Testis (tissue), 3 donors: ENCODE results near the gene TRAPPC13. TPM values are rescaled to one million over a fixed set of nuclear protein-coding genes. Genes with fewer than 3 reads are reported as not detected.
A peak's percentile ranks its signal among the peaks of the same experiment; 100 is the strongest.
"Not testable (repeated sequence)": the region's sequence is repeated elsewhere in the genome, so short reads cannot be mapped to it uniquely, and the experiment has no call there.

Experiments used
- DNase-seq: peaks from one replicate; pipeline ENCODE4 v3.0.0-alpha.2; 2019
- H3K27ac ChIP-seq, 2 donors: fragments of 200-600 bp; sonication (generic); one replicate each; pipeline ENCODE4 v1.5.1; 2019
- H3K27me3 ChIP-seq: fragments of 200-600 bp; sonication (generic); one replicate; pipeline ENCODE4 v1.5.1; 2019
- H3K36me3 ChIP-seq: fragments of 200-600 bp; sonication (generic); one replicate; pipeline ENCODE4 v1.5.1; 2017; ENCODE audit warnings: low read depth; ENCODE audit errors: missing control alignments
- H3K4me1 ChIP-seq: fragments of 200-600 bp; sonication (generic); one replicate; pipeline ENCODE4 v1.5.1; 2019
- H3K4me3 ChIP-seq, 2 donors: fragments of 200-600 bp; sonication (generic); one replicate each; pipeline ENCODE4 v1.5.1; 2017 to 2019
- H3K9me3 ChIP-seq: fragments of 200-600 bp; sonication (generic); one replicate; pipeline ENCODE4 v1.5.1; 2017
- CTCF ChIP-seq, 3 experiments: fragments of 450-650 bp in 2 of 3; fragments of 200-600 bp in 1 of 3; sonication (generic) in 1 of 3; IDR thresholded peaks; one replicate each; pipeline ENCODE4 v1.5.1; 2016 to 2019; ENCODE audit warnings: antibody characterized with exemption in 3 of 3, mild to moderate bottlenecking in 2 of 3, moderate library complexity in 1 of 3
- POLR2A ChIP-seq: fragments of 450-650 bp; IDR thresholded peaks from one replicate; pipeline ENCODE4 v1.6.1; 2017; ENCODE audit warnings: antibody characterized with exemption, mild to moderate bottlenecking, moderate library complexity
- WGBS, 2 donors: methylation state at CpG; one replicate each; pipeline ENCODE4 v1.1.5; 2018; 5-methylcytosine and 5-hydroxymethylcytosine counted together
- intact Hi-C: fragments of 100-400 bp; cut with DNase I; formaldehyde crosslinking; loops from one replicate; pipeline ENCODE4 v1.15.1; 2023; ENCODE audit warnings: low total_unique reads
- polyA plus RNA-seq: library from polyadenylated mRNA; stranded (reverse); fragments of 350-450 nt; fragmentation: Illumina TruSeq; extraction: RNeasy Lipid Tissue Mini Kit (QIAGEN cat#74804); gene quantifications from one replicate; pipeline ENCODE4 v1.2.3, GENCODE V29; 2014; ENCODE audit warnings: low read depth, low replicate concordance; ENCODE audit not compliant: insufficient read depth
- total RNA-seq, 2 donors: library from RNA; depleted of rRNA; stranded (reverse); fragments of >200 nt; gene quantifications; one replicate each; pipeline ENCODE4 v1.2.3, GENCODE V29; 2016

Gene TRAPPC13
- total and polyA plus RNA-seq, 3 donors from 2014 or later, result 17.3 to 22.1 (median 18.9) TPM

GRCh38 chr5:65611524-65611923 is 13.3 kb upstream of the TRAPPC13 start:
- DNase-seq, result no peak
- Histone ChIP-seq H3K27ac (no peak overlapping the region), H3K4me3 (no peak overlapping the region), H3K36me3 (no peaks in the 10 kb centered on the region), H3K27me3 (no peaks in the 10 kb centered on the region), H3K9me3 (no peaks in the 10 kb centered on the region), H3K4me1 (no peaks in the 10 kb centered on the region)
- TF ChIP-seq CTCF (IDR thresholded peaks at IDR 0.05) (no peak), POLR2A (no peak)
- intact Hi-C loops, result no loop called here
- 82 to 87% methylated on average over 3 of the region's 3 CpGs for WGBS, 2 donors

GRCh38 chr5:65612298-65612907 is 12.4 kb upstream of the TRAPPC13 start:
- 85 to 92% methylated on average over 4 of the region's 4 CpGs for WGBS, 2 donors
- H3K9me3 ChIP-seq, result no peaks in the 10 kb centered on the region
- H3K36me3 ChIP-seq, result no peaks in the 10 kb centered on the region
- intact Hi-C loops, result no loop called here
- no peaks in the 10 kb centered on the region for H3K4me1 ChIP-seq
- TF ChIP-seq POLR2A (no peak), CTCF (IDR thresholded peaks at IDR 0.05) (no peak)
- no peak overlapping the region for H3K4me3 ChIP-seq
- DNase-seq, result no peak
- H3K27ac ChIP-seq, result no peak overlapping the region
- H3K27me3 ChIP-seq, result no peaks in the 10 kb centered on the region

GRCh38 chr5:65620021-65620420 is 4.8 kb upstream of the TRAPPC13 start:
- Histone ChIP-seq H3K4me3 (no peak overlapping the region), H3K27ac (no peak overlapping the region), H3K4me1 (peaks cover 15% of the 10 kb centered on the region), H3K27me3 (peaks cover 3% of the 10 kb centered on the region), H3K9me3 (no peaks in the 10 kb centered on the region), H3K36me3 (no peaks in the 10 kb centered on the region)
- 83 to 88% methylated on average over 4 of the region's 4 CpGs for WGBS, 2 donors
- intact Hi-C loops, result no loop called here
- no peak for TF ChIP-seq POLR2A
- TF ChIP-seq CTCF (IDR thresholded peaks at IDR 0.05), result no peak
- DNase-seq, result no peak

- H3K27ac ChIP-seq, H3K4me3 ChIP-seq, H3K27me3 ChIP-seq, intact Hi-C loops, H3K9me3 ChIP-seq, DNase-seq, H3K36me3 ChIP-seq: not testable (repeated sequence)
- 66 to 73% methylated on average over 4 of the region's 4 CpGs for WGBS, 2 donors
- H3K4me1 ChIP-seq, result peaks cover 19% of the 10 kb centered on the region
These were observed 2.9 kb upstream of the TRAPPC13 start for GRCh38 chr5:65621961-65622360.

- no peak for TF ChIP-seq CTCF (IDR thresholded peaks at IDR 0.05)
- TF ChIP-seq POLR2A, result no peak
- WGBS, 2 donors, result 2% methylated on average over 9 of the region's 9 CpGs
These were observed 1.3 kb upstream of the TRAPPC13 start for GRCh38 chr5:65623482-65623881.

More at GRCh38 chr5:65623482-65623881, 1.3 kb upstream of the TRAPPC13 start:
- no peak for DNase-seq
- Histone ChIP-seq H3K27ac (peak overlapping the region; percentile 87 to 93), H3K36me3 (no peaks in the 10 kb centered on the region), H3K9me3 (no peaks in the 10 kb centered on the region), H3K4me3 (peak overlapping the region; percentile 92 to 95), H3K27me3 (no peaks in the 10 kb centered on the region), H3K4me1 (peaks cover 19% of the 10 kb centered on the region)
- intact Hi-C loops, result no loop called here
